NCI-H226 (cell line): ENCODE results near the gene FAM50B.

ENCODE experiments used
- DNase-seq: peaks from one replicate; pipeline ENCODE4 v3.0.0-alpha.2; 2015

Gene FAM50B

GRCh38 chr6:3898265-3898994 is 49.3 kb downstream of the FAM50B start:
- no peak for DNase-seq

GRCh38 chr6:3899061-3899460 is 49.9 kb downstream of the FAM50B start:
- no peak for DNase-seq

DNA sequence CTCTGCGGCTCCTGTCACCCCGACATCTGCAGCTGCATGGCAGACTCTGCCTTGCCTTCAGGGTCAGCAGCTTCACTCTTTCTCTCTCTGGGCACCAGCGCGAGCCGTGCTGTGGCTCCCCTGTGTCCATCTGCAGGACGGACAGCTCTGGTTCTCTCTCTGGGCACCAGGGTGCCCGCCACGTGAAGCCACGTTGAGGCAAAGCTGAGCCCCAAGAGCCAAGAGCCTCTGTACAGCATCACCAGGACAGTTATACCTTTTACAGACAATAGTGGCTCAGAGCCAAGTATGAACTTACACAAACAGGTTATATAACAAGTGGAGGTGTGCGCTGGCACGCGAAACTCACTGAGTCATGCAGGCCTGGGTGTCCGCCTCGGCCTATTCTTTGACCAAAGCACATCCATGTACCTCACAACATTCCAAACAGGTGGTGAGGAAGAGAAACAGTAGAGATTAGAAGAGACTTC is 50.8 kb downstream of the FAM50B start:
- DNase-seq, result no peak
